Testis (tissue), 3 donors: ENCODE measurements around the gene L3MBTL4. TPM values are rescaled to one million over a fixed set of nuclear protein-coding genes. Genes with fewer than 3 reads are reported as not detected.

Source experiments
- DNase-seq: peaks from one replicate; pipeline ENCODE4 v3.0.0-alpha.2; 2019
- H3K27ac ChIP-seq, 2 donors: fragments of 200-600 bp; sonication (generic); one replicate each; pipeline ENCODE4 v1.5.1; 2019
- H3K27me3 ChIP-seq: fragments of 200-600 bp; sonication (generic); one replicate; pipeline ENCODE4 v1.5.1; 2019
- H3K36me3 ChIP-seq: fragments of 200-600 bp; sonication (generic); one replicate; pipeline ENCODE4 v1.5.1; 2017; ENCODE audit warnings: low read depth; ENCODE audit errors: missing control alignments
- H3K4me1 ChIP-seq: fragments of 200-600 bp; sonication (generic); one replicate; pipeline ENCODE4 v1.5.1; 2019
- H3K4me3 ChIP-seq, 2 donors: fragments of 200-600 bp; sonication (generic); one replicate each; pipeline ENCODE4 v1.5.1; 2017 to 2019
- H3K9me3 ChIP-seq: fragments of 200-600 bp; sonication (generic); one replicate; pipeline ENCODE4 v1.5.1; 2017
- POLR2A ChIP-seq: fragments of 450-650 bp; IDR thresholded peaks from one replicate; pipeline ENCODE4 v1.6.1; 2017; ENCODE audit warnings: antibody characterized with exemption, mild to moderate bottlenecking, moderate library complexity
- WGBS, 2 donors: methylation state at CpG; one replicate each; pipeline ENCODE4 v1.1.5; 2018; 5-methylcytosine and 5-hydroxymethylcytosine counted together
- intact Hi-C: fragments of 100-400 bp; cut with DNase I; formaldehyde crosslinking; loops from one replicate; pipeline ENCODE4 v1.15.1; 2023; ENCODE audit warnings: low total_unique reads
- polyA plus RNA-seq: library from polyadenylated mRNA; stranded (reverse); fragments of 350-450 nt; fragmentation: Illumina TruSeq; extraction: RNeasy Lipid Tissue Mini Kit (QIAGEN cat#74804); gene quantifications from one replicate; pipeline ENCODE4 v1.2.3, GENCODE V29; 2014; ENCODE audit warnings: low read depth, low replicate concordance; ENCODE audit not compliant: insufficient read depth
- total RNA-seq, 2 donors: library from RNA; depleted of rRNA; stranded (reverse); fragments of >200 nt; gene quantifications; one replicate each; pipeline ENCODE4 v1.2.3, GENCODE V29; 2016
- TF ChIP-seq, protein P1 (sequence below), 3 experiments: fragments of 450-650 bp in 2 of 3; fragments of 200-600 bp in 1 of 3; sonication (generic) in 1 of 3; IDR thresholded peaks; one replicate each; pipeline ENCODE4 v1.5.1; 2016 to 2019; ENCODE audit warnings: antibody characterized with exemption in 3 of 3, mild to moderate bottlenecking in 2 of 3, moderate library complexity in 1 of 3

L3MBTL4 gene
- total and polyA plus RNA-seq, 3 donors from 2014 or later = 26.6 to 50.9 (median 46.2) TPM

DNA sequence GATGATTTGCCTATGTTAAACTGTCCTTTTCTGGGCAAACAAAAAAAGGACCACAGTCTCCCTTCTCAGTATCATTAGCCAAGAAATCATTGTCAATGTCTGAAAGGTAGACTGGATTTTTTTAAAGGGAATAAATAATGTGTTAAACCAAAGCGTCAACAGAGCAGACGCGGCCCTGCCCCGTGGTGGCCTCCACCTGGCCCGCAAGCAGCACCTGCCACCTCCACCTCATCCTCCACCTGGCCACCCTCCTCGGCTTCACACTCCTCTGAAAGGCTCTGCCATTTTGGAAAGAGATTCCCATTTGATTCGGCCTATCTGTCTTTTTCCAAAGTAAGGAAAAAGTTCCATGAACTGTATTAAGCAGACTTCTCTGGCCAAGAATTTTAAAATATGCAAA lies 451.4 kb downstream of the L3MBTL4 start:
- no peak overlapping the region for H3K27ac ChIP-seq
- intact Hi-C loops = no loop called here
- no peaks in the 10 kb centered on the region for H3K9me3 ChIP-seq
- H3K27me3 ChIP-seq = no peaks in the 10 kb centered on the region
- no peak for DNase-seq
- 92 to 96% methylated on average over 7 of the region's 7 CpGs for WGBS, 2 donors
- TF ChIP-seq, protein P1, sequence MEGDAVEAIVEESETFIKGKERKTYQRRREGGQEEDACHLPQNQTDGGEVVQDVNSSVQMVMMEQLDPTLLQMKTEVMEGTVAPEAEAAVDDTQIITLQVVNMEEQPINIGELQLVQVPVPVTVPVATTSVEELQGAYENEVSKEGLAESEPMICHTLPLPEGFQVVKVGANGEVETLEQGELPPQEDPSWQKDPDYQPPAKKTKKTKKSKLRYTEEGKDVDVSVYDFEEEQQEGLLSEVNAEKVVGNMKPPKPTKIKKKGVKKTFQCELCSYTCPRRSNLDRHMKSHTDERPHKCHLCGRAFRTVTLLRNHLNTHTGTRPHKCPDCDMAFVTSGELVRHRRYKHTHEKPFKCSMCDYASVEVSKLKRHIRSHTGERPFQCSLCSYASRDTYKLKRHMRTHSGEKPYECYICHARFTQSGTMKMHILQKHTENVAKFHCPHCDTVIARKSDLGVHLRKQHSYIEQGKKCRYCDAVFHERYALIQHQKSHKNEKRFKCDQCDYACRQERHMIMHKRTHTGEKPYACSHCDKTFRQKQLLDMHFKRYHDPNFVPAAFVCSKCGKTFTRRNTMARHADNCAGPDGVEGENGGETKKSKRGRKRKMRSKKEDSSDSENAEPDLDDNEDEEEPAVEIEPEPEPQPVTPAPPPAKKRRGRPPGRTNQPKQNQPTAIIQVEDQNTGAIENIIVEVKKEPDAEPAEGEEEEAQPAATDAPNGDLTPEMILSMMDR (IDR thresholded peaks at IDR 0.05) = no peak
- no peak for TF ChIP-seq POLR2A
- H3K4me3 ChIP-seq = no peak overlapping the region
- H3K36me3 ChIP-seq = no peaks in the 10 kb centered on the region
- H3K4me1 ChIP-seq = no peaks in the 10 kb centered on the region

DNA sequence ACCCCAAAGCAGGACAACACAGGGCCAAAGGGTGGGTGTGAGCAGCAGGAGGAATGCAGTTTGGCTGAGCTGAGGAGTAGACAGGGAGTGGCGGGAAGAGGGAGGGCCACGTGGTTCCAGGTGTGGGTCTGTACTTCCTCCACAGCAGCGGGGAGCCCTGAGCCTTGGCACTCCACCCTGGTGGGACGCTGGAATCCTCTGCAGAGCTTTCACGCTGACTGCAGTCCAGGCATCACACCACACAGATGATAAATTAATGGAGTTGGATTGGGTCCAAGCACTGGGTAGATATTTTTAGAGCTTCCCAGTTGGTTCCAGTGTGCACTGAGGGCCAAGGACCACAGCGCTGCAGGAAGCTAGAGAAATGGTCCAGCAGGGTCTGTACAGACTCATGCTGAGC lies 452.3 kb downstream of the L3MBTL4 start:
- Histone ChIP-seq H3K4me3 (no peak overlapping the region), H3K9me3 (no peaks in the 10 kb centered on the region), H3K27me3 (no peaks in the 10 kb centered on the region), H3K4me1 (no peaks in the 10 kb centered on the region), H3K27ac (no peak overlapping the region), H3K36me3 (no peaks in the 10 kb centered on the region)
- TF ChIP-seq, protein P1 (IDR thresholded peaks at IDR 0.05) = no peak
- TF ChIP-seq POLR2A = no peak
- WGBS, 2 donors = 53 to 54% methylated on average over 5 to 6 of the region's 6 CpGs
- intact Hi-C loops = no loop called here
- no peak for DNase-seq

DNA sequence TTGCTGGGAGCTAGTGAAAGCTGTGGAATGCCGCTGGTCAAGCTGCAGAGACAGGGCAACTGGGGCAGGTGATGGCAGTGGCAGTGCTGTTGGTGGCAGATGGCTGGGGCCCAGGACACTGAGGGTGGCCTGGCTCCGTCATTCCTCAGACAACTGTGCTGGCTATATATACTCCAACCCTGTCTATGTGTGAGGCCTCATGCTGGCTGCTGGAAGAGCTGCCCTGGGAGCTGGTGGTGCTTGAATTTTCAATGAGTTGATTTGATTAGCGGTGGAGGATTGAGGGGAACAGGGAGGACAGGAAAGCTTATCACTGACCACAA lies 452.9 kb downstream of the L3MBTL4 start:
- no peaks in the 10 kb centered on the region for H3K27me3 ChIP-seq
- intact Hi-C loops = no loop called here
- DNase-seq = no peak
- H3K36me3 ChIP-seq = no peaks in the 10 kb centered on the region
- 90 to 96% methylated on average over 3 of the region's 3 CpGs for WGBS, 2 donors
- no peak overlapping the region for H3K27ac ChIP-seq
- H3K4me1 ChIP-seq = no peaks in the 10 kb centered on the region
- no peak overlapping the region for H3K4me3 ChIP-seq
- no peaks in the 10 kb centered on the region for H3K9me3 ChIP-seq
- no peak for TF ChIP-seq POLR2A
- TF ChIP-seq, protein P1 (IDR thresholded peaks at IDR 0.05) = no peak

DNA sequence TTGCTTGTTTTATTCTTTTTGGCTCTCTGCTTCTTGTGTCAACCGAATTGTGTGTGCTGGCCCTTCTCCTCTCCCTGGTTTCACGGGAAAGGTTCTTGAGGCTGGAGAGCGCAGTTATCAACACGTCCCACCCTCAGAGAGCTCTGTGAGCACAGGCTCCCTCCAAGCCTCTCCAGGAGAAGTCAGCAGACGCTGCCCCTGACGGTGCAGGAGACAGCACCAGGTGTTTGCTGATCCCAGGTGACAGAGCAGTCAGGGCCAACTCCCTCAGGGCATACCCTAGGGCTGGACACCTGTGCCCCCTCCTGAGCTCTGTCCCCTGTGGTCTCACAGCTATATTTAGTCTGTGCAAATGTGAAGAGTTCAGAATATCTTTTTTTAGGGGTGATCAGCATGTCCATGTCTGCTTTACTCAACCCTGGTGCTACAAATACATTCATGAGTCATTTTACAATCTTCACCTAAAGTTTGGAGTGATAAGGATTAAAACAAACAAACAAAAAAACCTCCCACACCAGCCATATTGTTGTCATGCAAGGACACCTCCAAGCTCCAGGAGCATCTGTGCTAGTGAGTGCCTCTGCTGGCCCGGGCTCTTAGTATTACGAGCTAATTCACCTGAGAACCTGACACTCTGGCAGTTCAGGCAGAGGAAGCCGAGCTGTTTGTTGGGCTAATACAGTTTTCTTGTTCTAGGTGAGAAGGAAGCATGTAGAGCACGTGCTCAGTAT lies 453.4 kb downstream of the L3MBTL4 start:
- H3K4me1 ChIP-seq = no peaks in the 10 kb centered on the region

More for the DNA sequence above, 453.4 kb downstream of the L3MBTL4 start:
- no peak overlapping the region for H3K4me3 ChIP-seq
- H3K36me3 ChIP-seq = no peaks in the 10 kb centered on the region
- no peaks in the 10 kb centered on the region for H3K27me3 ChIP-seq
- no peaks in the 10 kb centered on the region for H3K9me3 ChIP-seq
- DNase-seq = no peak
- no peak overlapping the region for H3K27ac ChIP-seq
- TF ChIP-seq POLR2A = no peak
- TF ChIP-seq, protein P1 (IDR thresholded peaks at IDR 0.05) = no peak
- 61 to 77% methylated on average over 8 to 10 of the region's 10 CpGs for WGBS, 2 donors
- intact Hi-C loops = no loop called here
